GM18909 (cell line): ENCODE results near the gene ZFHX3.
"Not testable (repeated sequence)": the region's sequence is repeated elsewhere in the genome, so short reads cannot be mapped to it uniquely, and the experiment has no call there.

Experiments used
- ATAC-seq: cut with Tn5 transposase; IDR thresholded peaks from one replicate; pipeline ENCODE4 v1.9.1; 2021; ENCODE audit warnings: mild to moderate bottlenecking; ENCODE audit not compliant: unreplicated experiment, poor library complexity

The ZFHX3 gene

DNA sequence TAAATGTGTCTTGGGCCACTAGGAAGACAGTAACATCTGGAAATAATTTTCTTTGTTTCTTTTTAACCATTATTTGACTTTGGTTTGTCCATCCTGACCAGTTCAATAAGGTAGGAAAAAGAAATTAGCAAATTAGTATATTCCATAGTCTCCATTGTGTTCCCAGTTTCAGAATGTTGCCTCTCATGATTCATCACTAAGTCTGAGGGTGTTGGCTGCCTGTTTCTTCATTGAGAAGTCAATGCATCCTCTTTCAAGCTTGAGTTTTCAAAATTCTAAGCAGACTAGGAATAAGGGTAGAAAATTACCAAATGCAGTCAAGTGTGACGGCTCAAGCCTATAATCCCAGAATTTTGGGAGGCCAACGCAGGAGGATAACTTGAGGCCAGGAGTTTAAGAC, 41.9 kb downstream of the ZFHX3 start:
- ATAC-seq = no peak

GRCh38 chr16:73002866-73003265, 45.1 kb downstream of the ZFHX3 start:
- ATAC-seq = no peak

DNA sequence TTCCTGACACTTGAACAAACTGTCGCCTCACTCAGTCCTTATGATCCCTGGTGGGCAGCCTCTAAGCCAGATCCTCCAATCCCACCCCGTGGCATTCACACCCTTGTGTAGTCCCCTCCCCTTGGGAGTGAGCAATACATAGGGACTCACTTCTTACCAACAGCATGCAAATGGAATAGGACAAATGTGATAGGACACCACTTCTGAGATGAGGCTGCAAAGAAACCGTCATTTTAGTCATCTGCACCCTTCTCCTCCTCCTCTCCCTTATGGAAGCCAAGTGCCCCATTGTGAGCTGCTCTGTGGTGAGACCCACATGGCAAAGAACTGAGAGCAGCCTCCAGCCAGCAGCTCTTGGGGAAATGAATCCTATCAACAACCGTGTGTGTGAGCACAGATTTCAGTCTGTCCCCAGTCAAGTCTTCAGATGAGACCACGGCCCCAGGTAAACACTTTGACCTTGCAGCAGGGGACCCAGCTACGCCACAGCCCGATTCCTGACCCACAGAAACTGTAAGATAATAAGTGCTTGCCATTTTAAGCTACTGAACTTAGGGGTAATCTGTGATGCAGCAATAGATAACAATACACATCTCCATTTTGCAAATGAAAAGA, 46.9 kb downstream of the ZFHX3 start:
- no peak for ATAC-seq

DNA sequence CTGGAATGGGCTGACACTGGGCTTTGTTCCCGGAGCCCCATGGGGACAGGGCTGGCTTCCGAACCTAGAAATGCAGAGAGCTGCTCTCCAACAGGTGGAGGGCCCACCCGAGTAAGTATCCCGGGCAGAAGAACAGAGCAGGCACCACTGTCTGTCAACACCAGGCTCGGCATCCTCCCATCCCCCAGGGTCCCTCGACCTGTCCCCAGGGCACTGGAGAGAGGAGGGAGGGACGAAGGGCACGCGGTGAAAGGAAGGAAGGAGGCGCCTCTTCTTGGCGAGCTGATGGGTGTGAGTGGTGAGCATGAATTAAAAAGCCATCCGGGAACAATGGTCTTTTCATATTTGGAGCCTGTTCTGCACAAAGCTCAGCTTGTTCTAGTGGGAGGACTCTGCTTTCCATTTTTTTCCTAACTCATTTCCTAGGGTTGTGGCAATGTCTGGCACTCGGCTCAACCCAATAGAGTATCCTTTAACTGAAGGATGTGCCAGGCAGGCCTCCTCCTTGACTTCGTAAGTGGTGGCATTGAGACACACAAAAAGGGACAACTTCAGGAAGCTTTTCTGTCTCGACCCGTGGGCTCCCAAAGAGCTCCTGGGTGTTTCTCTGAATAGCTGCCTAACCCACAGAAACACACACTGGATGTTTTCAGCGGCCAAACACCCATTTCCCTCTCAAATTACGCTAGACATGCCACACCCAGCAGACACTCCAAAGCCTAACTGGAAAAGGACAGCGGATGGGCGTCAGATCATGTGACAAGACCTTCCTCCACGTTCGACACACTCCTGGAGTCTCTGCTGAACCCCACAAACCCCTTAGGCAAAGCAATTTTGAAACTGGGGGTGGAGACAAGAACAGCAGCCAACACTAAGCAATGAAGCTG, 47.7 kb downstream of the ZFHX3 start:
- no peak for ATAC-seq

- no peak for ATAC-seq
Measured at GRCh38 chr16:72999541-73000019, 48.3 kb downstream of the ZFHX3 start.

DNA sequence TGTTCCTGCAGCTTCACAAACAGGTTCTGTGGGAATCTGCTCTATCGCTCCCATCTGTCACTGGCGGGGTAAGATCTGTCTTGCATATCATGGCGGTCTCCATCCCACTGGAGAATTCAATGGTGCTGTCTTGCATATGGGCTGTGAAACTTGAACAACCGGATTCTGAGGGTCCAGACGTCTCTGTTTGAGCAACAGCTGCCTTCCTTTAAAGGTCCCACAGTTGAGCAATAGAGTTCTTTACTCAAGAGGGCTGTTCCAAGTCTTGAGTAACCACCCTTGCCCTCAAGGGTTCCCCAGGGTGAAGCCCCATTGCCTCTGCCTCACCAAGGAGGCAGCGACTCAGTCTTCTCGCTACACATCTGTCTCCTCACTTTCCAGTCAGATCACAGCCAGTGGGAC, 50.8 kb downstream of the ZFHX3 start:
- ATAC-seq = no peak

DNA sequence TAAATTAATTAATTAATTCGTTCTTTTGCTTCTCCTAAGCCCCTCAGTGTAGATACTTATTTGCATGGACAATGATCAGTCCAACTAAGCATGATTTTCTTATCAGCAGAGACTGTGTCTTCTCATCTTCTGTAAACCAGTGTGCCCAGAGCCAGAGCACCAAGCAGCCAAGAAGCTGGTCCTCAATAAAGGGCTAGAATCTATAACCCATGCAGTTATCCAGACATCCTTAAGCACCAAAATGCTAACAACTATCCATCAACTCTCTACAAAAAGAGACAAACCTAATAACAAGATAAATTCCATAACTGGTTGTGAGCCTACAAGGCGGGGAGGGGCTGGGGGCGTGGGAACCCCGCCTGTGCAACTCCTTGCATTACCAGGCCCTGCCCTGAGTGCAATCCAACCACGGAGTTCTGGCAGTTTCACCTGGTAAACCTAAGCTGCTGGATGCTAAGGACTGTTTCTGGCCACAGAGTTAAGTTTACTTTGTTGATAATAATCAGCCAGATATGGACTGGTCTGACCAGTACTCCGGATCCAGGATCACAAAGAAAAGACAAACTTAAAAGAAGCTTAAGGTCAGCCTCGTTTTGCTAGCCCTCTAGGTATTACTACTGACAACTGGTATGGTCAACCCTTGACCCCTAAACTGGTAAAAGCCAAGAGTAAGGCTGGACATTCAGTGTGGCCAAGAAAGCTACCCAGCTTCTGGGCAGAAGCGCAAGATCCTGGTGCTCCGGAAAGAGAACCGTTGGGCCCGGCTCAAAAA, 51.5 kb downstream of the ZFHX3 start:
- no peak for ATAC-seq

GRCh38 chr16:72995882-72996270, 52.1 kb downstream of the ZFHX3 start:
- ATAC-seq = not testable (repeated sequence)

- no peak for ATAC-seq
Measured at GRCh38 chr16:72995151-72995881, 52.6 kb downstream of the ZFHX3 start.

DNA sequence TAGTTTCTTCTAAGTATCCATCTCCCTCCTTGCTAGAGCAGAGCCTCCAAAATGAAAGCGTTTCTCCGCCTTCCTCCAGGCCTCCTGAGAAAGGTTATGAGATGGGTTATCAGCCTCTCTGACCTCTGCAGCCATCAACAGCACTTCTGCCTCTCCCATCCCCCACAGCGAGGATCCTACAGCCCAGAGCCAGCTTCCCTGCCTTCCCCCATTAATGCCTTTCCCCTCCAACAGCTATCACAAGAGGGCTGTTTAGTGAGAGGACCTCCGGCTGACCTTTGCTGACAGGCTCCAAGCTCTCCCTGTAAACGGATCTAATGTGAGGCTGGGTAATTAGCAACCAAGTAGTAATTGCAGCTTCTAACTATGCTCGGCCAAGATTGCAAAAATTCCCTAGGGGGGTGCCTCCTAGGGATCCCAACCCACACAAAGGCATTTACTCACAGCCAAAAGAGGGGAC, 55.8 kb downstream of the ZFHX3 start:
- no peak for ATAC-seq

- no peak for ATAC-seq
Measured at GRCh38 chr16:72991644-72992043, 56.3 kb downstream of the ZFHX3 start.

DNA sequence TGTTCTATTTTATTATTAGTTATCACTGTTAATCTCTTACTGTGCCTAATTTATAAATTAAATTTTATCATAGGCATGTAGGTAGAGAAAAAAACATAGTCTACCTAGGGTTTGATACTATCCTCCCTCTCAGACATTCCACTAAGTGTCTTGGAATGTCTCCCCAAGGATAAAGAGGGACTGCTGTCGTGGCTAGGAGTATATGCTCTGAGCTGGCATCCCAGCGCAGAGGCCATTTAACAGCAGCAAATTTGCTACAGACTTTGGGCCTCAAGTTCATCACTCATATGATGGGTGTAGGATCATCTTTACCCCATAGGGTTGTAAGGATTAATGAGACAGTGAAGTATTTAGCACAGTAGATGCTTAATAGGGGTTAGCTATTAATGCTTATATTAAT, 56.7 kb downstream of the ZFHX3 start:
- ATAC-seq = no peak

DNA sequence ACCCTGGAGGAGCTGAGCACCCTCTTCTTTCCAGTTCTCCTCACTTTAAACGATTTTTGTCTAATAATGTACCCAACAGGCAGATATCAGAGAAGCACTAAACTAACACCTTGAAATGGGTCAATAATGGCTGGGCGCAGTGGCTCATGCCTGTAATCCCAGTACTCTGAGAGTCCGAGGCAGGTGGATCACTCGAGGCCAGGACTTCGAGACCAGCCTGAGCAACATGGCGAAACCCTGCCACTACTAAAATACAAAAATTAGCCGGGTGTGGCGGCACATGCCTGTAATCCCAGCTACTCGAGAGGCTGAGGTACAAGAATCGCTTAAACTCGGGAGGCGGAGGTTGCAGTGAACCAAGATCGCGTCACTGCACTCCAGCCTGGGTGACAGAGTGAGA, 57.4 kb downstream of the ZFHX3 start:
- no peak for ATAC-seq

- no peak for ATAC-seq
Measured at GRCh38 chr16:72989579-72990551, 58.1 kb downstream of the ZFHX3 start.

DNA sequence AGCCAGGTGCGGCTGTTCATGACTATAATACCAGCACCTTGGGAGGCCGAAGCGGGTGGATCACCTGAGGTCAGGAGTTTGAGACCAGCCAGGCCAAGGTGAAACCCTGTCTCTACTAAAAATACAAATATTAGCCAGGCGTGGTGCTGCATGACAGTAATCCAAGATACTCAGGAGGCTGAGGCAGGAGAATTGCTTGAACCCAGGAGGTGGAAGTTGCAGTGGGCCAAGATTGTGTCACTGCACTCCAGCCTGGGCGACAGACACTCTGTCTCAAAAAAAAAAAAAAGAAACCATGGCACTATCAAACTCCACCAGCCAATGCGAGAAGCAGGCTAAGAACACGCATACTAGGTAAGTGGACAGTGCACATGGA, 58.7 kb downstream of the ZFHX3 start:
- ATAC-seq = not testable (repeated sequence)

DNA sequence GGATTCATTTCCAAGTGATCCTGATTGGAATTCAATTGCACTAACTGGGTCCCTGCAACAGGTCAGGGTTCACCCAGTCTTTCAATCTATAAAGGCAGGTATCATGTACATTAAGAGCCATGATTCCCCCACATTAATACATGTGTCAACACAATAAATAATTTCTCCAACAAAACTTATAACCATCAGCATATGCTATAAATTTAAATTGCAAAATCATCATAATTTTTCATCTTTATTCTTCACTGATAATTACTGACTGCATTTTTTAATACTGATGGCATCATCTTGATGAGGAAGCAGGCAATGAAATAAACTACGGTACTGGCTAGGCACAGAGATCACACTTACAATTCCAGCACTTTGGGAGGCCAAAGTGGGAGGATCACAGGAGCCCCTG, 59.4 kb downstream of the ZFHX3 start:
- ATAC-seq = no peak

DNA sequence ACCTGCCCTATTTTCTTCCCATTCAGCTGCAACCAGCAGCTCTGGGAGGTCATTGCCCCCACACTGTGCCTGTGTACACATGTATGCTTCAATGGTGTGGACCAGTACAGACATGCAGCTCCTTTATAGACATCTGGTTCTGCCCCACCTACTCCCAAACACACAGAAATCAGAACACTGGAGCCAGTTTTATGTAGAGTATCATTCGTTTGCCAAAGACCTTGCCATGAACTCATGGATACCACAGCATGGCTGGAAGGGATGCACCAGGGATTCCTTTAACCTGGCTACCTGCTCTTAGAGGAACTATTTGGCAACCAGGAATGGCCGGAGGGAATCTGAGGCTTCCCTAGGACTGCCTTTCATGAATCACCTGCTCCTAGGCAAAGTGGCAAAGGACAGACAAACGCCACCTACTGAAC, 60.4 kb downstream of the ZFHX3 start:
- no peak for ATAC-seq

- ATAC-seq = no peak
Measured at GRCh38 chr16:72985995-72986394, 61.9 kb downstream of the ZFHX3 start.
